HG02870 (cell line): Measurements from ENCODE around the gene COL5A1.

Experiments
- ATAC-seq: cut with Tn5 transposase; IDR thresholded peaks from one replicate; pipeline ENCODE4 v1.9.1; 2021; ENCODE audit warnings: mild to moderate bottlenecking, moderate library complexity; ENCODE audit not compliant: unreplicated experiment

COL5A1 gene

GRCh38 chr9:134808447-134808792, 166.8 kb downstream of the COL5A1 start:
- ATAC-seq: no peak

DNA sequence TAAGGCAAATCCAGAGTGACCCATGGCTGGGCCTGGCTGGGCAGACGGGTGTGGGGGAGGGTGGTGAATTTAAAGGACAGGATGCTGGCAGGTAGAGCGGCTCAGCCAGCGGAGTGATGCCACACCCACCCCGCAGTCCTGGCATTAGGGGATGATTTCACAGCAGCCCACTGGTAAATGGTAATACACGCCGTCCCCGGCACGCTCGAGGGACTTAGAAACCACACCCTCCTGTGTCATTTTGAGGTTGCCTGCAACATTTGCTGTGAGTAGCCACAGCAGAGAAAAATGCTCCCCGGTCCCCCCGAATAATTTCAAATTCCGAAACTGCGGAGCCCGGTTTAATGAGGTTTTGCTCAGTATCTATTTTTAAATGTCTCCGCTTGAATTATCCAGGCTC, 167.7 kb downstream of the COL5A1 start:
- no peak for ATAC-seq

DNA sequence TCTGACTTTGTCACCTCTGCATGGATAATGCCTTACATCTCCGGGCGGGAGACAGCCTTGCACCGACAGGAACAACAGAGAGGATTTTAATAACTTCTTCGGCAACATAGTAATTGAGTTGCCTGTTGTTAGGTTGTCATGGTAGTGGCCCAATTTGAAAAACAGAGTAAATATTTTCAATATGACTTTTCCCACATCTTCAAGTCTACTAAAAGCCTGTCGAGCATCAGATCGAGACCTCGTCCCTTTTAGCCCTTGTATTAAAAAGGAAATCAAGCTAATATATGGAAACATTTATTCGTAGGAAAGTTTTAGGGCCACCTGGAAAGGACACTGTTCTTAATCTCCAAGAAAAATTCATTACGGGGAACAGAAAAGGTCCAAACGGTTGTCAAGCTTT, 168.2 kb downstream of the COL5A1 start:
- ATAC-seq: no peak

- no peak for ATAC-seq
Measured at GRCh38 chr9:134811079-134811672, 169.6 kb downstream of the COL5A1 start.

GRCh38 chr9:134811673-134812342, 170.2 kb downstream of the COL5A1 start:
- no peak for ATAC-seq

GRCh38 chr9:134812343-134812673, 170.7 kb downstream of the COL5A1 start:
- ATAC-seq: no peak

DNA sequence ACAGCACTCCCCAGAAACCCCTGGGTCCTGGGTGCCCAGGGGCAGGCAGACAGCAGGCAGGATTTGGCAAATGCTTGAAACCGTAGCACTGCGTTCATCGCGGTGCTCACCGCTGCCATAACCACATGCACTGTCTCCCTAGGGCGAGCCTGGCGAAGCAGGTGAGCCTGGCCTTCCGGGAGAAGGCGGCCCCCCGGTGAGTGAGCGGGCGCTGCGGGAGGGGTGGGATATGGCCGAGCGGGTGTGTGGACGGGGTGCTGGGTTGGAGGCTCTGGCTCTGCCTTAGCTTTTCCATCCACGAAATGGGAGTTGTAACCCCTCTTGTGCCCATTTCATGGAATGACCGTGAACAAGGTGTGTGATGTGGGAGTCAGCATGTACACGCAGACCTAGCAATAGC, 172.2 kb downstream of the COL5A1 start:
- ATAC-seq: no peak

GRCh38 chr9:134814598-134815215, 173.1 kb downstream of the COL5A1 start:
- no peak for ATAC-seq

DNA sequence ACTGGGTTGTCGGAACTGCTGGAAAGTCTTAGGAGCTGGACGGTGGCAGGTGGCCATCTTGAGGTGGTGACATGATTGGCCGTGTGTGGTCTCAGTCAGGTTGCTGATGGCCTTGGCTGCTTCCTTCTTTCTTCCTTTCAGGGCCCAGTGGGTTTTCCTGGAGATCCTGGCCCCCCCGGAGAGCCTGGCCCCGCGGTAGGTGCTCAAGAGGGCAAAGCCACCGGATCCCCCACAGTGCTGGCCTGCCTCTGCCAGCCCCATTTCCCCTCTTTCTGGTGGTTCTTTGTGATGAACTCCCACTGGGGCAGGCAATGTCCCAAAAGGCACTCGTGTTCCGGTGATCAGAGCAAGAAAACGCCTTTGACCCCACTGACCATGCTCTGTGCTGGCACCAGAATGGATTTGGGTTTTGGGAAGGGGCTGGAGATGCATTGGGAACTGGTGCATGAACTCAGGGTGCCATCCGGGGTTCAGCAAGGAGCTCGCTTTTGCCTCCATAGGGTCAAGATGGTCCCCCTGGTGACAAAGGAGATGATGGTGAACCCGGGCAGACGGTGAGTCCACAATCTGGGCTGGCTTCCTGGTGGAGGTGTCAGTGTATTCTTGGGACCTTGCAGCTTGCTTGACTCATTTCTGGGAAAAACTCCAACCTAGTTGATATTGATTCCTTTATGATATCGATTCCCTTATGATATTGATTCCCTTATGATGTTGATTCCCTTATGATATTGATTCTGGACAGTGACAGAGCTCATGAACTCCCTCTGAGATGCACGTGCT, 174.0 kb downstream of the COL5A1 start:
- ATAC-seq: no peak

DNA sequence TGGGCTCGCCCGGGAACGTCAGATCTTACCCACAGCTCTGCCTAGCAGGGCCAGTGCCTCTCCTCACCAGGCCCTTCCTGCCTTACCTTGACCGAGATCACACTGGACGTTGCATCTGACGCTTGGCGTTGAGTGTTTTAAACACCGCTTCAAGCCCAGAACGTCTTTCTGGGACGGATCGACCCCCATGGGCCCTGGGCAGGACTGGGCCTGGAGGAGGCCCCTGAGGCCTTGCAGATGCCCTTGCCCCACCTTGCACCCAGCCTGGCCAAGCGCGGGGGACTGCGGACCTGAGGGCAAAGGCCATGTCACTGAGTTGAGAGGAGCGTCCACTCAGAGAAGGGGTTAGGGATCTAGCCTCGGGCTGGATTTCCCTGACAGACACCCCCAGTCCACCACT, 174.7 kb downstream of the COL5A1 start:
- no peak for ATAC-seq

GRCh38 chr9:134818000-134818568, 176.5 kb downstream of the COL5A1 start:
- ATAC-seq: no peak

GRCh38 chr9:134818591-134818990, 177.0 kb downstream of the COL5A1 start:
- ATAC-seq: no peak

- ATAC-seq: no peak
Measured at GRCh38 chr9:134820901-134821300, 179.3 kb downstream of the COL5A1 start.

- no peak for ATAC-seq
Measured at GRCh38 chr9:134822541-134822940, 180.9 kb downstream of the COL5A1 start.

- no peak for ATAC-seq
Measured at GRCh38 chr9:134823623-134824022, 182.0 kb downstream of the COL5A1 start.

DNA sequence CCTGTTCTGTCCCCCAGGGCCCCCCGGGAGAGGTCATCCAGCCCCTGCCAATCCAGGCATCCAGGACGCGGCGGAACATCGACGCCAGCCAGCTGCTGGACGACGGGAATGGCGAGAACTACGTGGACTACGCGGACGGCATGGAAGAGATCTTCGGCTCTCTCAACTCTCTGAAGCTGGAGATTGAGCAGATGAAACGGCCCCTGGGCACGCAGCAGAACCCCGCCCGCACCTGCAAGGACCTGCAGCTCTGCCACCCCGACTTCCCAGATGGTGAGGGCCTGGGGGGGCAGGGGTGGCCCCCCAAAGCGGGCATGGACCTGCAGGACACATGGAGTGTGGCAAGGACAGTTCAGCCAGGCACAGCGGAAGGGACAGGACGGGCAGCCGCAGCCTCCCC, 183.0 kb downstream of the COL5A1 start:
- ATAC-seq: no peak

- no peak for ATAC-seq
Measured at GRCh38 chr9:134825025-134825424, 183.4 kb downstream of the COL5A1 start.

DNA sequence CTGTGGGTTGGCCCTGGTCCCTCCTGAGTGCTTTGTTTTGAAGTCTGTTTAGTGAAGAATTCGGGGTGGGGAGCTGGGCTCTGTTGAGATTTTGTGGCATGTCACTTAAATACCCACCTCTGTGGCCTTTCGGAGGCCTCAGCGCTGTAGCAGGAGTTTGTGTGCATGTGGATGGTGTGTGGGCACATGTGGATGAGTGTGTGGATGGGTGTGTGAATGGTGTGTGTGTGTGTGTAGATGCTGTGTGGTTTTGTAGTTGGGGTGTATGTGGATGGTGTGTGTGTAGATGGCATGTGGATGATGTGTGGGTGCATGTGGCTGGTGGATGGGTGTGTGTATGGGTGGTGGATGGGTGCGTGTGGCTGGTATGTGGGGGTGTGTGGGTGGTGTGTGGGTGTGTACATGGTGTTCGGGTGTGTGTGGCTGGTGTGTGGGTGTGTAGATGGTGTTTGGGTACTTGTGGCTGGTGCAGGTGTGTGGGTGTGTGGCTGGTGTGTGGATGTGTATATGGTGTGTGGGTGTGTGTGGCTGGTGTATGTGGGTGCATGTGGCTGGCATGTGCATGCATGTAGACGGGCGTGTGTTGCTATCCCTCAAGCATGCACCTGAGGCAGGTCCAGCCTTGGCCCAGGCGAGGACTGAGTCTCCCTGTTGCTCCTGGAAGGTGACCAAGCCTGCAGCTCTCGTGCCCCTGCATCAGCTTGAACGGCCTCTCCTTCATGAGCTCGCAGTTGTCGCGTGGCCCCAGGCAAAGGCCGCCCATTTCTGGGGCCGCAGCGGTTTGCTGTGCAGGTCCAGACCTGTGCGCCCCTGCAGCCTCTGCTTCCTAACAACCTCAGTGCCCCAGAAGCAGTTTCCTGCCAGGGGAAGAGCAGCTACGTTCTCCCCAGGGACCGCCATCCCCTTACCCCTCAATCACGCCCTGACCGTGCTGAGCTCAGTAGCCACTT, 185.0 kb downstream of the COL5A1 start:
- ATAC-seq: no peak

DNA sequence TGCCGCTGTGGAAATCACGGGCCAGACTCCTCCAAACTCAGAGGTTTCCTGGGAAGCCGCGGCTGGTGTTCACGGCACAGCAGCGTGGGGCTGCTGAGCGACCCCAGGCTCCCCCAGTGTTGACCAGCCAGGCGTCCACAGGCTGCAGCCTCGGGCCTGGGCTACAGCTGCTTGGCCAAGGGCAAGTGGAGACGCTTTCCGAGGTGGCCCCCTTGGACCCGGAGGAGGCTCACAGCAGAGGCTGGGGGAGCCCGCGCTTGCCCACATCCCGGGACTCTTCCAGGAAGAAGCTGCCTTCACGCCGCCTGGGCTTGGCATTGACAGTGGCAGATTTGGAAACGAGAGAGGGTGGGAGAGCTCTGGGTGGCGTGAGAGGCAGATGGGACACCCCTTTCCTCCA, 186.0 kb downstream of the COL5A1 start:
- no peak for ATAC-seq

GRCh38 chr9:134827993-134828392, 186.4 kb downstream of the COL5A1 start:
- ATAC-seq: no peak
